Neutrophil (primary cell): ENCODE measurements around the gene KDM4D.
A peak's percentile ranks its signal among the peaks of the same experiment; 100 is the strongest.

Experiments
- H3K27ac ChIP-seq: fragments of 200-600 bp; sonication (generic); 2 replicates; pipeline ENCODE4 v1.5.1; 2016; ENCODE audit warnings: mild to moderate bottlenecking, moderate library complexity
- H3K27me3 ChIP-seq: fragments of 200-600 bp; sonication (generic); 2 replicates; pipeline ENCODE4 v1.6.0; 2016; ENCODE audit warnings: mild to moderate bottlenecking
- H3K36me3 ChIP-seq: fragments of 200-600 bp; sonication (generic); 2 replicates; pipeline ENCODE4 v1.5.1; 2017
- H3K4me1 ChIP-seq, 2 experiments: fragments of 200-600 bp in 1 of 2; sonication (generic) in 1 of 2; 1 replicate in 1 of 2; 2 replicates in 1 of 2; pipeline versions ENCODE4 v1.5.1 to v1.6.1; 2013 to 2016; ENCODE audit warnings: low read depth in 1 of 2, low read length in 1 of 2, mild to moderate bottlenecking in 1 of 2, moderate library complexity in 1 of 2; ENCODE audit not compliant: control insufficient read depth in 1 of 2, insufficient read depth in 1 of 2
- H3K4me3 ChIP-seq, 2 experiments: fragments of 200-600 bp in 1 of 2; sonication (generic) in 1 of 2; 1 replicate in 1 of 2; 2 replicates in 1 of 2; pipeline ENCODE4 v1.5.1; 2013 to 2016; ENCODE audit warnings: low read depth in 1 of 2, low read length in 1 of 2, mild to moderate bottlenecking in 1 of 2, moderate library complexity in 1 of 2
- H3K9me3 ChIP-seq: fragments of 200-600 bp; sonication (generic); 2 replicates; pipeline ENCODE4 v1.5.1; 2016
- TF ChIP-seq, protein P1 (sequence below): fragments of 200-600 bp; sonication (generic); IDR thresholded peaks from 2 replicates; pipeline ENCODE4 v1.5.1; 2016; ENCODE audit warnings: antibody characterized with exemption

KDM4D gene

DNA sequence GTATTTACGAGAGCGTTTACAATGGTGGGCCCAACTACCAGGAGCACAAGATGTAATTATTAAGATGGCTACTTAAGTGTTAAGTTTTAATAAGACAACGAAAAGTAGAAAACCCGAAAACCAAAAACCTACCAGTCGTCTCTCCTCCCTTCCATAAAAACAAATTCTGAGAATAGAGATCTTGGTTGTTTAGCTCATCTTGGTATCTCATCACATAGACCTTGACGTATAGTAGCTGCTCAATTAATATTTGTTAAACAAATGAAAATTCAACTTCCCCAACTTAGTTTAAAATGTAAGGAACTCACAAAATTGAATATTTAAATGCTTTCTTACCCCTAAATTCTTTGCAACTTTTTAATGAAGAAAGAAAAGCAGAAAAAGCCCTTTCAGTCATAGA lies 669 bp downstream of the KDM4D start:
- Histone ChIP-seq H3K9me3 (no peaks in the 10 kb centered on the region), H3K4me1 (peaks cover 17% of the 10 kb centered on the region in 2 experiments), H3K36me3 (peaks cover 27% of the 10 kb centered on the region), H3K4me3 (peak overlapping the region; percentile 79 to 91), H3K27me3 (peaks cover 24% of the 10 kb centered on the region), H3K27ac (no peak overlapping the region)
- TF ChIP-seq, protein P1, sequence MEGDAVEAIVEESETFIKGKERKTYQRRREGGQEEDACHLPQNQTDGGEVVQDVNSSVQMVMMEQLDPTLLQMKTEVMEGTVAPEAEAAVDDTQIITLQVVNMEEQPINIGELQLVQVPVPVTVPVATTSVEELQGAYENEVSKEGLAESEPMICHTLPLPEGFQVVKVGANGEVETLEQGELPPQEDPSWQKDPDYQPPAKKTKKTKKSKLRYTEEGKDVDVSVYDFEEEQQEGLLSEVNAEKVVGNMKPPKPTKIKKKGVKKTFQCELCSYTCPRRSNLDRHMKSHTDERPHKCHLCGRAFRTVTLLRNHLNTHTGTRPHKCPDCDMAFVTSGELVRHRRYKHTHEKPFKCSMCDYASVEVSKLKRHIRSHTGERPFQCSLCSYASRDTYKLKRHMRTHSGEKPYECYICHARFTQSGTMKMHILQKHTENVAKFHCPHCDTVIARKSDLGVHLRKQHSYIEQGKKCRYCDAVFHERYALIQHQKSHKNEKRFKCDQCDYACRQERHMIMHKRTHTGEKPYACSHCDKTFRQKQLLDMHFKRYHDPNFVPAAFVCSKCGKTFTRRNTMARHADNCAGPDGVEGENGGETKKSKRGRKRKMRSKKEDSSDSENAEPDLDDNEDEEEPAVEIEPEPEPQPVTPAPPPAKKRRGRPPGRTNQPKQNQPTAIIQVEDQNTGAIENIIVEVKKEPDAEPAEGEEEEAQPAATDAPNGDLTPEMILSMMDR, result no peak

DNA sequence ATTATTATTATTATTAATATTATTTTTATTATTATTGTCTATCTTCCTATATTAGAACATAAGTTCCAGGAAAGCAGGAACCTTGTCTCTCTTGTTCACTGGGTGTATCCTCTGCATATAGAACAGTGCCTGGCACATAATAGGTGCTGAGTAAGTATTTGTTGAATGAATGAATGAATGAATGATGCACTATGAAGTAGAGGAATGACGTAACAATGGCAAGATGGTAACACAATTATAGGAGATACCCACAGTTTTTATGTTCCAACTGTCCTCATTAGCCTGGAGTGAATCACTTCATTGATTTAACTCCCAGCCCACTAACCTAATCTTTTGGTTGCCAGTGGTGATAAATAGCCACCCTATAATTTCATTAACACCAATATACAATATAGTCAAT lies 2.1 kb downstream of the KDM4D start:
- Histone ChIP-seq H3K27me3 (peaks cover 27% of the 10 kb centered on the region), H3K4me3 (no peak overlapping the region), H3K36me3 (peaks cover 12% of the 10 kb centered on the region), H3K4me1 (peaks cover 17% of the 10 kb centered on the region in 2 experiments), H3K9me3 (no peaks in the 10 kb centered on the region), H3K27ac (no peak overlapping the region)
- TF ChIP-seq, protein P1, result no peak

DNA sequence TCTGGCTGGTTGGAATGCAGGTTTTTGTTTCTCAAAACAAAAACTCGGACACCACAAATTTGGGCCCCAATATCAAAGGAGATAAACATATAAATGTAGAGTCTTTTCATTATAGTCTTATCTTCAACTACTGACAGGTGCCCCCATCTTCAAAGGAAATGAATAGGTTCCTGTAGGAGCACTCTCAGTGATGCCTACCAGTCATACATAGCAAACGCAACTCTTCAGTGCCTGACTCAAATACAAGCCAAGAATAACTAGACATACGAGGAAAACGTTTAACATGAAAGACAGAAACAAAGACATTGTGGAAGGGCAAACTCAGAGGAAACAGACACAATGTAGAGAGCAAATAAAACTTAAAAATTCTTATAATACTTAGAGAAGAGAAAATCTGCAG lies 13.9 kb downstream of the KDM4D start:
- Histone ChIP-seq H3K27ac (no peak overlapping the region), H3K4me1 (no peaks in the 10 kb centered on the region), H3K36me3 (no peaks in the 10 kb centered on the region), H3K4me3 (no peak overlapping the region), H3K27me3 (peaks cover 30% of the 10 kb centered on the region), H3K9me3 (no peaks in the 10 kb centered on the region)
- TF ChIP-seq, protein P1, result no peak

DNA sequence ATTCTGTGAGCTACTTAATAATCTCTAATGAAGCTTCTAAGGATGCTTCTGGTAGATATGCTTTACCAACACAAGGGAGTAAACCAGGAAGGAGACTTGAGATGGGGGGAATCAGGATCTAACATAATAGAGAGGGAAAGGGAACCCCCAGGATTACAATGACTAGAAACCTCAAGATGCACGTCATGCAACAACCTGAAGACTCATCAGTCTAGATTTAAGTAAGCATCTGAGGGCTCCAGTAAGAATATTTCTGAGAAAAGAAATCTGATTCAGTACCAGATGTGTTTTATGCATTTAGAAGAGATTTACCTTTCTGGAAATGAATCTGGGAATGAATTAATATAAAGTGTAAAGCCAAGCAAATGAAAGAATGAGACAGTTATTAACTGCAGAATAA lies 15.2 kb downstream of the KDM4D start:
- no peaks in the 10 kb centered on the region for H3K4me1 ChIP-seq
- peaks cover 40% of the 10 kb centered on the region for H3K27me3 ChIP-seq
- no peak overlapping the region for H3K4me3 ChIP-seq
- H3K27ac ChIP-seq, result no peak overlapping the region
- H3K36me3 ChIP-seq, result no peaks in the 10 kb centered on the region
- TF ChIP-seq, protein P1, result no peak
- H3K9me3 ChIP-seq, result no peaks in the 10 kb centered on the region

DNA sequence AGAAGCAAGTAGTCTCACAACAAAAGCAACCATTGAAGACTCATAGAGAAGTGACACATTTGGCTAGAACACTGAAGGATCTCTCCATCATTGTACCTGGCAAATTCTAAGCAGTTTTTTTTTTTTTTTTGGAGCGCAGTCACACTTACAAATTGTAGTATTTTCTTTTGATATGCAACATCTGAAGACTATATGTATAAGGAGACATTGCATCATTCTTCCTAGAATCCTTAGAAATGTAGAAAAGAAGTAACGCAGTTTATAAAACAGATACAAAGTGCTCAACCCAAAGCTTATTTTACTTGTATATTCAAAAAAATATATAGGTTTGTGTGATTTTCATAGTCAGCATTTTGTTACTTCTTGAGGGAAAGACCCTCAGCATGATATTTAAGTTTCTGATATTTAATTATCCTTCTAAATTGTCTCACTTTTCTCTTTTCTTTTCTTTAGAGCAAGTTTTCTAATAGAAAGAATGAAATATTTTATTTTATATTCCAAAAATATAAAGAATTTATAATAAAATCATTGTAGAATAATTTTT lies 20.0 kb downstream of the KDM4D start:
- Histone ChIP-seq H3K27me3 (peaks cover 44% of the 10 kb centered on the region), H3K4me1 (no peaks in the 10 kb centered on the region), H3K4me3 (no peak overlapping the region), H3K36me3 (no peaks in the 10 kb centered on the region), H3K9me3 (no peaks in the 10 kb centered on the region), H3K27ac (no peak overlapping the region)
- TF ChIP-seq, protein P1, result no peak

DNA sequence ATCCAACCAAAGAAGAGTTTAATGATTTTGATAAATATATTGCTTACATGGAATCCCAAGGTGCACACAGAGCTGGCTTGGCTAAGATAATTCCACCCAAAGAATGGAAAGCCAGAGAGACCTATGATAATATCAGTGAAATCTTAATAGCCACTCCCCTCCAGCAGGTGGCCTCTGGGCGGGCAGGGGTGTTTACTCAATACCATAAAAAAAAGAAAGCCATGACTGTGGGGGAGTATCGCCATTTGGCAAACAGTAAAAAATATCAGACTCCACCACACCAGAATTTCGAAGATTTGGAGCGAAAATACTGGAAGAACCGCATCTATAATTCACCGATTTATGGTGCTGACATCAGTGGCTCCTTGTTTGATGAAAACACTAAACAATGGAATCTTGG lies 23.9 kb downstream of the KDM4D start:
- H3K9me3 ChIP-seq, result no peaks in the 10 kb centered on the region
- no peaks in the 10 kb centered on the region for H3K4me1 ChIP-seq
- H3K36me3 ChIP-seq, result no peaks in the 10 kb centered on the region
- H3K27ac ChIP-seq, result no peak overlapping the region
- H3K27me3 ChIP-seq, result peaks cover 20% of the 10 kb centered on the region
- no peak overlapping the region for H3K4me3 ChIP-seq
- TF ChIP-seq, protein P1, result no peak
